ENCODE data around the gene SHISA9. TPM values are rescaled to one million over a fixed set of nuclear protein-coding genes. Genes with fewer than 3 reads are reported as not detected.

Gene SHISA9
- total and polyA plus RNA-seq, 4 donors, result under 0.01 to 0.08 (median 0.07) TPM; not detected in 1

DNA sequence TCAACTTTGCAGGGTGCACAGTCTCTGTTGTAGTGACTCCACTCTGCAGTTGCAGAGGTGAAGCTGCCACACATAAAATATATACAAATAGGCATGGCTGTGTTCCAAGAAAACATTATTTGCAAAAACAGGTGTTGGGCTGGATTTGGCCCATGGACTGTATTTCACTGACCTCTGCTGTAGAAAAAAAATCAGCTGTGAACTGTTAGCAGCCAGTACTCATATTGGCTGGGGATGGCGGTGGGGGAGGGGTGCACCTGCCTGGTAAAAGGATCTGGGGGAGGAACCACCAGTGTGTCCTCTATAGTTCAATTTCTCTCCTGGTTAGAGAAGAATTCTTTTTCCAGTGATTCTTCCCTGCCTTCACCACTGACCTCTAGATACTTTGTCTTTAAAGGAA, 50.0 kb downstream of the SHISA9 start:
- peaks cover 0 to under 1% (median 0%) of the 10 kb centered on the region in 4 donors for H3K9me3 ChIP-seq (ENCODE audit: control insufficient read depth in 4 of 4, low read length in 3 of 4)
- no peak overlapping the region for H3K27ac ChIP-seq (ENCODE audit: low read depth in 1 of 2, low read length in 2 of 2)
- no peaks in the 10 kb centered on the region for H3K4me1 ChIP-seq (ENCODE audit: control insufficient read depth in 4 of 4, insufficient read depth in 4 of 4, low read length in 3 of 4)
- H3K27me3 ChIP-seq (ENCODE audit: control insufficient read depth in 4 of 4, insufficient read depth in 4 of 4, low read length in 3 of 4), result no peaks in the 10 kb centered on the region
- no peak overlapping the region for H3K9ac ChIP-seq (ENCODE audit: low read depth in 1 of 2, low read length in 2 of 2)
- TF ChIP-seq NR2F2 (IDR thresholded peaks at IDR 0.05) (no peak), EGR1 (IDR thresholded peaks at IDR 0.05; ENCODE audit: low read depth in 2 of 2) (no peak), HNF4A (conservative IDR thresholded peaks at IDR 0.05) (no peak), FOXA1 (IDR thresholded peaks at IDR 0.05) (no peak), SP1 (IDR thresholded peaks at IDR 0.05) (no peak), JUND (IDR thresholded peaks at IDR 0.05) (no peak), RAD21 (IDR thresholded peaks at IDR 0.05) (no peak), FOXA2 (IDR thresholded peaks at IDR 0.05) (no peak), RXRA (IDR thresholded peaks at IDR 0.05) (no peak), YY1 (IDR thresholded peaks at IDR 0.05) (no peak), HNF4G (IDR thresholded peaks at IDR 0.05) (no peak)
- TF ChIP-seq, protein P1, sequence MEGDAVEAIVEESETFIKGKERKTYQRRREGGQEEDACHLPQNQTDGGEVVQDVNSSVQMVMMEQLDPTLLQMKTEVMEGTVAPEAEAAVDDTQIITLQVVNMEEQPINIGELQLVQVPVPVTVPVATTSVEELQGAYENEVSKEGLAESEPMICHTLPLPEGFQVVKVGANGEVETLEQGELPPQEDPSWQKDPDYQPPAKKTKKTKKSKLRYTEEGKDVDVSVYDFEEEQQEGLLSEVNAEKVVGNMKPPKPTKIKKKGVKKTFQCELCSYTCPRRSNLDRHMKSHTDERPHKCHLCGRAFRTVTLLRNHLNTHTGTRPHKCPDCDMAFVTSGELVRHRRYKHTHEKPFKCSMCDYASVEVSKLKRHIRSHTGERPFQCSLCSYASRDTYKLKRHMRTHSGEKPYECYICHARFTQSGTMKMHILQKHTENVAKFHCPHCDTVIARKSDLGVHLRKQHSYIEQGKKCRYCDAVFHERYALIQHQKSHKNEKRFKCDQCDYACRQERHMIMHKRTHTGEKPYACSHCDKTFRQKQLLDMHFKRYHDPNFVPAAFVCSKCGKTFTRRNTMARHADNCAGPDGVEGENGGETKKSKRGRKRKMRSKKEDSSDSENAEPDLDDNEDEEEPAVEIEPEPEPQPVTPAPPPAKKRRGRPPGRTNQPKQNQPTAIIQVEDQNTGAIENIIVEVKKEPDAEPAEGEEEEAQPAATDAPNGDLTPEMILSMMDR (IDR thresholded peaks at IDR 0.05; ENCODE audit: low read depth, low read length, missing input control), result no peak
- TF ChIP-seq, protein P2, sequence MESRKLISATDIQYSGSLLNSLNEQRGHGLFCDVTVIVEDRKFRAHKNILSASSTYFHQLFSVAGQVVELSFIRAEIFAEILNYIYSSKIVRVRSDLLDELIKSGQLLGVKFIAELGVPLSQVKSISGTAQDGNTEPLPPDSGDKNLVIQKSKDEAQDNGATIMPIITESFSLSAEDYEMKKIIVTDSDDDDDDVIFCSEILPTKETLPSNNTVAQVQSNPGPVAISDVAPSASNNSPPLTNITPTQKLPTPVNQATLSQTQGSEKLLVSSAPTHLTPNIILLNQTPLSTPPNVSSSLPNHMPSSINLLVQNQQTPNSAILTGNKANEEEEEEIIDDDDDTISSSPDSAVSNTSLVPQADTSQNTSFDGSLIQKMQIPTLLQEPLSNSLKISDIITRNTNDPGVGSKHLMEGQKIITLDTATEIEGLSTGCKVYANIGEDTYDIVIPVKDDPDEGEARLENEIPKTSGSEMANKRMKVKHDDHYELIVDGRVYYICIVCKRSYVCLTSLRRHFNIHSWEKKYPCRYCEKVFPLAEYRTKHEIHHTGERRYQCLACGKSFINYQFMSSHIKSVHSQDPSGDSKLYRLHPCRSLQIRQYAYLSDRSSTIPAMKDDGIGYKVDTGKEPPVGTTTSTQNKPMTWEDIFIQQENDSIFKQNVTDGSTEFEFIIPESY (IDR thresholded peaks at IDR 0.05), result no peak
- TF ChIP-seq, protein P3, sequence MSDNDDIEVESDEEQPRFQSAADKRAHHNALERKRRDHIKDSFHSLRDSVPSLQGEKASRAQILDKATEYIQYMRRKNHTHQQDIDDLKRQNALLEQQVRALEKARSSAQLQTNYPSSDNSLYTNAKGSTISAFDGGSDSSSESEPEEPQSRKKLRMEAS (IDR thresholded peaks at IDR 0.05), result no peak
- TF ChIP-seq, protein P4, sequence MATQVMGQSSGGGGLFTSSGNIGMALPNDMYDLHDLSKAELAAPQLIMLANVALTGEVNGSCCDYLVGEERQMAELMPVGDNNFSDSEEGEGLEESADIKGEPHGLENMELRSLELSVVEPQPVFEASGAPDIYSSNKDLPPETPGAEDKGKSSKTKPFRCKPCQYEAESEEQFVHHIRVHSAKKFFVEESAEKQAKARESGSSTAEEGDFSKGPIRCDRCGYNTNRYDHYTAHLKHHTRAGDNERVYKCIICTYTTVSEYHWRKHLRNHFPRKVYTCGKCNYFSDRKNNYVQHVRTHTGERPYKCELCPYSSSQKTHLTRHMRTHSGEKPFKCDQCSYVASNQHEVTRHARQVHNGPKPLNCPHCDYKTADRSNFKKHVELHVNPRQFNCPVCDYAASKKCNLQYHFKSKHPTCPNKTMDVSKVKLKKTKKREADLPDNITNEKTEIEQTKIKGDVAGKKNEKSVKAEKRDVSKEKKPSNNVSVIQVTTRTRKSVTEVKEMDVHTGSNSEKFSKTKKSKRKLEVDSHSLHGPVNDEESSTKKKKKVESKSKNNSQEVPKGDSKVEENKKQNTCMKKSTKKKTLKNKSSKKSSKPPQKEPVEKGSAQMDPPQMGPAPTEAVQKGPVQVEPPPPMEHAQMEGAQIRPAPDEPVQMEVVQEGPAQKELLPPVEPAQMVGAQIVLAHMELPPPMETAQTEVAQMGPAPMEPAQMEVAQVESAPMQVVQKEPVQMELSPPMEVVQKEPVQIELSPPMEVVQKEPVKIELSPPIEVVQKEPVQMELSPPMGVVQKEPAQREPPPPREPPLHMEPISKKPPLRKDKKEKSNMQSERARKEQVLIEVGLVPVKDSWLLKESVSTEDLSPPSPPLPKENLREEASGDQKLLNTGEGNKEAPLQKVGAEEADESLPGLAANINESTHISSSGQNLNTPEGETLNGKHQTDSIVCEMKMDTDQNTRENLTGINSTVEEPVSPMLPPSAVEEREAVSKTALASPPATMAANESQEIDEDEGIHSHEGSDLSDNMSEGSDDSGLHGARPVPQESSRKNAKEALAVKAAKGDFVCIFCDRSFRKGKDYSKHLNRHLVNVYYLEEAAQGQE (IDR thresholded peaks at IDR 0.05), result no peak
- TF ChIP-seq, protein P5, sequence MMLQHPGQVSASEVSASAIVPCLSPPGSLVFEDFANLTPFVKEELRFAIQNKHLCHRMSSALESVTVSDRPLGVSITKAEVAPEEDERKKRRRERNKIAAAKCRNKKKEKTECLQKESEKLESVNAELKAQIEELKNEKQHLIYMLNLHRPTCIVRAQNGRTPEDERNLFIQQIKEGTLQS (IDR thresholded peaks at IDR 0.05), result no peak
- H3K4me3 ChIP-seq (ENCODE audit: low read depth in 1 of 3, low read length in 3 of 3), result no peak overlapping the region
- WGBS, result 76% methylated on average over 1 of the region's 1 CpG
- DNase-seq (ENCODE audit: low spot score), result no peak
- no peaks in the 10 kb centered on the region for H3K36me3 ChIP-seq (ENCODE audit: control insufficient read depth in 4 of 4, insufficient read depth in 3 of 4, low read depth in 1 of 4, low read length in 3 of 4)

DNA sequence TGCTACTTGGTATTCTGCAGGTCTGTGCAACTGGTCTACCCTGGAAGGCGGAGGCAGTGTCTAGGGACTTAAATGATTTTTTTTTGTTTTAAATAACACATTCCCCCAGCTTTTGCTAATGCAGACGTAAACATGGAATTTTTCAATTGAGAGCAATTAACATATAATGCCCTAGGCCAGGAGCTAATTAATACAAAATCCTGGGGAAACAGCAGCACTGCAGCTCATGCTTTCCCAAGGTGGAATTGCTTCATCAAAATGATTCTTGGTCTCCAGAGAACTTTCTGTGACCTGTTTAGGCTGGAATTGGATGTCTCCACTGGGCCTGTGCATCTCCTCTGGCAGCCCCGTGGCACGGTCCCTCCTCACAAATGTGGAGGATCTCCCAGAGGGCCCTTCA, 50.6 kb downstream of the SHISA9 start:
- WGBS, result 87% methylated on average over 4 of the region's 4 CpGs
- H3K27me3 ChIP-seq (ENCODE audit: control insufficient read depth in 4 of 4, insufficient read depth in 4 of 4, low read length in 3 of 4), result no peaks in the 10 kb centered on the region

More for the DNA sequence above, 50.6 kb downstream of the SHISA9 start:
- H3K4me1 ChIP-seq (ENCODE audit: control insufficient read depth in 4 of 4, insufficient read depth in 4 of 4, low read length in 3 of 4), result no peaks in the 10 kb centered on the region
- no peak overlapping the region for H3K9ac ChIP-seq (ENCODE audit: low read depth in 1 of 2, low read length in 2 of 2)
- H3K36me3 ChIP-seq (ENCODE audit: control insufficient read depth in 4 of 4, insufficient read depth in 3 of 4, low read depth in 1 of 4, low read length in 3 of 4), result no peaks in the 10 kb centered on the region
- no peak for DNase-seq (ENCODE audit: low spot score)
- no peak overlapping the region for H3K27ac ChIP-seq (ENCODE audit: low read depth in 1 of 2, low read length in 2 of 2)
- H3K4me3 ChIP-seq (ENCODE audit: low read depth in 1 of 3, low read length in 3 of 3), result no peak overlapping the region
- H3K9me3 ChIP-seq (ENCODE audit: control insufficient read depth in 4 of 4, low read length in 3 of 4), result no peaks in the 10 kb centered on the region
- TF ChIP-seq TAF1 (conservative IDR thresholded peaks at IDR 0.05) (no peak), JUND (IDR thresholded peaks at IDR 0.05) (no peak), HNF4A (conservative IDR thresholded peaks at IDR 0.05) (no peak), YY1 (IDR thresholded peaks at IDR 0.05) (no peak), HNF4G (IDR thresholded peaks at IDR 0.05) (no peak), GABPA (IDR thresholded peaks at IDR 0.05 in 1 of 2, conservative IDR thresholded peaks at IDR 0.05 in 1 of 2) (no peak), FOXA2 (IDR thresholded peaks at IDR 0.05) (no peak), RAD21 (IDR thresholded peaks at IDR 0.05) (no peak), RXRA (IDR thresholded peaks at IDR 0.05) (no peak), NR2F2 (IDR thresholded peaks at IDR 0.05) (no peak), FOXA1 (IDR thresholded peaks at IDR 0.05) (no peak)
- TF ChIP-seq, protein P1 (IDR thresholded peaks at IDR 0.05; ENCODE audit: low read depth, low read length, missing input control), result no peak
- TF ChIP-seq, protein P3 (IDR thresholded peaks at IDR 0.05), result no peak
- TF ChIP-seq, protein P5 (IDR thresholded peaks at IDR 0.05), result no peak
